Neural cell (in vitro differentiated cells): ENCODE measurements around the gene TMEM123. TPM values are rescaled to one million over a fixed set of nuclear protein-coding genes. Genes with fewer than 3 reads are reported as not detected.

Source experiments
- H2AFZ ChIP-seq: fragments of 200-600, 300-800 bp; sonication (generic), shearing (Covaris generic); 2 replicates; pipeline ENCODE4 v1.6.0; 2014; ENCODE audit warnings: low read depth, mild to moderate bottlenecking, antibody characterized with exemption, low read length, moderate library complexity
- H3F3A ChIP-seq: fragments of 200-600 bp; shearing (Covaris generic); 2 replicates; pipeline ENCODE4 v1.6.1; 2016; ENCODE audit warnings: mild to moderate bottlenecking, moderate library complexity, mixed read lengths, antibody characterized with exemption, low read length; ENCODE audit not compliant: insufficient read depth, poor library complexity, severe bottlenecking
- H3K27ac ChIP-seq: fragments of 200-600, 300-800 bp; sonication (generic), shearing (Covaris generic); 2 replicates; pipeline ENCODE4 v1.5.1; 2014; ENCODE audit warnings: mild to moderate bottlenecking, low read length, moderate library complexity
- H3K27me3 ChIP-seq: fragments of 300-800, 200-600 bp; sonication (generic), shearing (Covaris generic); 2 replicates; pipeline ENCODE4 v1.6.0; 2014; ENCODE audit warnings: mild to moderate bottlenecking, low read depth, low read length, moderate library complexity; ENCODE audit not compliant: insufficient read depth
- H3K36me3 ChIP-seq: fragments of 300-800, 200-600 bp; sonication (generic), shearing (Covaris generic); 2 replicates; pipeline ENCODE4 v1.5.1; 2014; ENCODE audit warnings: mild to moderate bottlenecking, antibody characterized with exemption, low read length, moderate library complexity; ENCODE audit not compliant: insufficient read depth
- H3K4me2 ChIP-seq: fragments of 300-800, 200-600 bp; sonication (generic), shearing (Covaris generic); 2 replicates; pipeline ENCODE4 v1.6.0; 2014; ENCODE audit warnings: mild to moderate bottlenecking, low read length
- H3K4me3 ChIP-seq: fragments of 300-800, 200-600 bp; sonication (generic), shearing (Covaris generic); 2 replicates; pipeline ENCODE4 v1.5.1; 2014; ENCODE audit warnings: mild to moderate bottlenecking, low read length, moderate library complexity
- H3K79me2 ChIP-seq: fragments of 200-600 bp; shearing (Covaris generic); replicated peaks from 2 replicates; pipeline ENCODE4 v1.6.0; 2014; ENCODE audit warnings: mild to moderate bottlenecking, low read length, moderate library complexity; ENCODE audit not compliant: insufficient read depth
- H3K9ac ChIP-seq: fragments of 300-800, 200-600 bp; sonication (generic), shearing (Covaris generic); 2 replicates; pipeline ENCODE4 v1.6.1; 2016; ENCODE audit warnings: mild to moderate bottlenecking, low read length, mixed read lengths
- H3K9me2 ChIP-seq: fragments of 200-600 bp; shearing (Covaris generic); 2 replicates; pipeline ENCODE4 v1.6.1; 2016; ENCODE audit warnings: mild to moderate bottlenecking, low read length, mixed read lengths; ENCODE audit not compliant: insufficient read depth
- H3K9me3 ChIP-seq: fragments of 200-600, 300-800 bp; sonication (generic), shearing (Covaris generic); 2 replicates; pipeline ENCODE4 v1.6.1; 2016; ENCODE audit warnings: mild to moderate bottlenecking, mixed run types, low read length, moderate library complexity, mixed read lengths
- H4K20me1 ChIP-seq: fragments of 200-600 bp; shearing (Covaris generic); 2 replicates; pipeline ENCODE4 v1.6.1; 2016; ENCODE audit warnings: mild to moderate bottlenecking, mixed run types; ENCODE audit not compliant: insufficient read depth
- EP300 ChIP-seq: fragments of 450-650 bp; conservative IDR thresholded peaks from 2 replicates; pipeline ENCODE4 v1.6.1; 2014; ENCODE audit warnings: antibody characterized with exemption, mild to moderate bottlenecking, moderate library complexity; ENCODE audit not compliant: poor library complexity, severe bottlenecking
- EZH2 ChIP-seq: fragments of 200-600, 300-800 bp; shearing (Covaris generic), sonication (generic); IDR thresholded peaks from 2 replicates; pipeline ENCODE4 v1.6.1; 2014; ENCODE audit warnings: antibody characterized with exemption, low read length, borderline replicate concordance, mild to moderate bottlenecking; ENCODE audit not compliant: insufficient read depth, poor library complexity, severe bottlenecking
- MXI1 ChIP-seq: fragments of 450-650 bp; conservative IDR thresholded peaks from 2 replicates; pipeline ENCODE4 v1.6.1; 2014; ENCODE audit warnings: antibody characterized with exemption, mild to moderate bottlenecking; ENCODE audit not compliant: poor library complexity, severe bottlenecking
- POLR2AphosphoS5 ChIP-seq: IDR thresholded peaks from 2 replicates; pipeline ENCODE4 v1.6.1; 2012
- RAD21 ChIP-seq: fragments of 450-650 bp; conservative IDR thresholded peaks from 2 replicates; pipeline ENCODE4 v1.6.1; 2014; ENCODE audit warnings: antibody characterized with exemption, mild to moderate bottlenecking, moderate library complexity
- SMC3 ChIP-seq: fragments of 450-650 bp; conservative IDR thresholded peaks from 2 replicates; pipeline ENCODE4 v1.6.1; 2014; ENCODE audit warnings: antibody characterized with exemption, mild to moderate bottlenecking, moderate library complexity; ENCODE audit not compliant: poor library complexity
- TAF1 ChIP-seq: IDR thresholded peaks from 2 replicates; pipeline ENCODE4 v1.6.1; 2012; ENCODE audit warnings: low read depth
- polyA plus RNA-seq: library from polyadenylated mRNA; depleted of rRNA; stranded (reverse); fragments of >200 nt; gene quantifications from 2 replicates; pipeline ENCODE4 v1.2.3, GENCODE V29; 2014
- TF ChIP-seq, protein P1 (sequence below): IDR thresholded peaks from 2 replicates; pipeline ENCODE4 v1.6.1; 2012; ENCODE audit warnings: borderline replicate concordance
- TF ChIP-seq, protein P2 (sequence below): fragments of 450-650 bp; IDR thresholded peaks from 2 replicates; pipeline ENCODE4 v1.5.1; 2014; ENCODE audit warnings: antibody characterized with exemption, mild to moderate bottlenecking, moderate library complexity; ENCODE audit not compliant: poor library complexity, severe bottlenecking

TMEM123 gene
- polyA plus RNA-seq, 1 donor from 2014 or later: 7.7 TPM

- TF ChIP-seq, protein P1, sequence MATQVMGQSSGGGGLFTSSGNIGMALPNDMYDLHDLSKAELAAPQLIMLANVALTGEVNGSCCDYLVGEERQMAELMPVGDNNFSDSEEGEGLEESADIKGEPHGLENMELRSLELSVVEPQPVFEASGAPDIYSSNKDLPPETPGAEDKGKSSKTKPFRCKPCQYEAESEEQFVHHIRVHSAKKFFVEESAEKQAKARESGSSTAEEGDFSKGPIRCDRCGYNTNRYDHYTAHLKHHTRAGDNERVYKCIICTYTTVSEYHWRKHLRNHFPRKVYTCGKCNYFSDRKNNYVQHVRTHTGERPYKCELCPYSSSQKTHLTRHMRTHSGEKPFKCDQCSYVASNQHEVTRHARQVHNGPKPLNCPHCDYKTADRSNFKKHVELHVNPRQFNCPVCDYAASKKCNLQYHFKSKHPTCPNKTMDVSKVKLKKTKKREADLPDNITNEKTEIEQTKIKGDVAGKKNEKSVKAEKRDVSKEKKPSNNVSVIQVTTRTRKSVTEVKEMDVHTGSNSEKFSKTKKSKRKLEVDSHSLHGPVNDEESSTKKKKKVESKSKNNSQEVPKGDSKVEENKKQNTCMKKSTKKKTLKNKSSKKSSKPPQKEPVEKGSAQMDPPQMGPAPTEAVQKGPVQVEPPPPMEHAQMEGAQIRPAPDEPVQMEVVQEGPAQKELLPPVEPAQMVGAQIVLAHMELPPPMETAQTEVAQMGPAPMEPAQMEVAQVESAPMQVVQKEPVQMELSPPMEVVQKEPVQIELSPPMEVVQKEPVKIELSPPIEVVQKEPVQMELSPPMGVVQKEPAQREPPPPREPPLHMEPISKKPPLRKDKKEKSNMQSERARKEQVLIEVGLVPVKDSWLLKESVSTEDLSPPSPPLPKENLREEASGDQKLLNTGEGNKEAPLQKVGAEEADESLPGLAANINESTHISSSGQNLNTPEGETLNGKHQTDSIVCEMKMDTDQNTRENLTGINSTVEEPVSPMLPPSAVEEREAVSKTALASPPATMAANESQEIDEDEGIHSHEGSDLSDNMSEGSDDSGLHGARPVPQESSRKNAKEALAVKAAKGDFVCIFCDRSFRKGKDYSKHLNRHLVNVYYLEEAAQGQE: no peak
- TF ChIP-seq EZH2 (no peak), SMC3 (no peak), TAF1 (no peak), EP300 (no peak)
Measured at GRCh38 chr11:102413497-102413896, 39.1 kb downstream of the TMEM123 start.

GRCh38 chr11:102411142-102411541 lies 41.4 kb downstream of the TMEM123 start:
- TF ChIP-seq SMC3 (no peak), MXI1 (no peak), TAF1 (no peak), RAD21 (no peak), EP300 (no peak), EZH2 (no peak), POLR2AphosphoS5 (no peak)
- TF ChIP-seq, protein P2, sequence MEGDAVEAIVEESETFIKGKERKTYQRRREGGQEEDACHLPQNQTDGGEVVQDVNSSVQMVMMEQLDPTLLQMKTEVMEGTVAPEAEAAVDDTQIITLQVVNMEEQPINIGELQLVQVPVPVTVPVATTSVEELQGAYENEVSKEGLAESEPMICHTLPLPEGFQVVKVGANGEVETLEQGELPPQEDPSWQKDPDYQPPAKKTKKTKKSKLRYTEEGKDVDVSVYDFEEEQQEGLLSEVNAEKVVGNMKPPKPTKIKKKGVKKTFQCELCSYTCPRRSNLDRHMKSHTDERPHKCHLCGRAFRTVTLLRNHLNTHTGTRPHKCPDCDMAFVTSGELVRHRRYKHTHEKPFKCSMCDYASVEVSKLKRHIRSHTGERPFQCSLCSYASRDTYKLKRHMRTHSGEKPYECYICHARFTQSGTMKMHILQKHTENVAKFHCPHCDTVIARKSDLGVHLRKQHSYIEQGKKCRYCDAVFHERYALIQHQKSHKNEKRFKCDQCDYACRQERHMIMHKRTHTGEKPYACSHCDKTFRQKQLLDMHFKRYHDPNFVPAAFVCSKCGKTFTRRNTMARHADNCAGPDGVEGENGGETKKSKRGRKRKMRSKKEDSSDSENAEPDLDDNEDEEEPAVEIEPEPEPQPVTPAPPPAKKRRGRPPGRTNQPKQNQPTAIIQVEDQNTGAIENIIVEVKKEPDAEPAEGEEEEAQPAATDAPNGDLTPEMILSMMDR: no peak
- TF ChIP-seq, protein P1: no peak
- Histone ChIP-seq H3K79me2 (peaks cover 11% of the 10 kb centered on the region), H3K27ac (no peak overlapping the region)

More at GRCh38 chr11:102413497-102413896, 39.1 kb downstream of the TMEM123 start:
- Histone ChIP-seq H3K27ac (no peak overlapping the region), H4K20me1 (no peaks in the 10 kb centered on the region), H3K9ac (no peak overlapping the region), H3K9me2 (no peaks in the 10 kb centered on the region), H3K9me3 (no peaks in the 10 kb centered on the region), H3F3A (no peaks in the 10 kb centered on the region), H3K4me2 (no peak overlapping the region), H2AFZ (no peak overlapping the region), H3K79me2 (peaks cover 29% of the 10 kb centered on the region), H3K36me3 (no peaks in the 10 kb centered on the region), H3K27me3 (no peaks in the 10 kb centered on the region), H3K4me3 (no peak overlapping the region)

More at GRCh38 chr11:102411142-102411541, 41.4 kb downstream of the TMEM123 start:
- H2AFZ ChIP-seq: no peak overlapping the region
- no peak overlapping the region for H3K4me3 ChIP-seq
- no peaks in the 10 kb centered on the region for H3F3A ChIP-seq
- H3K9me3 ChIP-seq: no peaks in the 10 kb centered on the region
- no peaks in the 10 kb centered on the region for H4K20me1 ChIP-seq
- no peaks in the 10 kb centered on the region for H3K9me2 ChIP-seq
- H3K36me3 ChIP-seq: no peaks in the 10 kb centered on the region
- no peak overlapping the region for H3K4me2 ChIP-seq
- no peak overlapping the region for H3K9ac ChIP-seq
- no peaks in the 10 kb centered on the region for H3K27me3 ChIP-seq
